MM.1S (cell line): Measurements from ENCODE around the gene TPM4.

Experiments used
- EZH2 ChIP-seq: fragments of 300-600 bp; sonication (generic); optimal IDR thresholded peaks from 2 replicates; pipeline ENCODE3; 2017; ENCODE audit warnings: low read depth, mild to moderate bottlenecking, antibody characterized with exemption, low read length, mixed read lengths
- TF ChIP-seq, protein P1 (sequence below): fragments of 300-600 bp; sonication (generic); IDR thresholded peaks from 2 replicates; pipeline ENCODE4 v1.5.1; 2016; ENCODE audit warnings: antibody characterized with exemption, low read length, mixed read lengths

DNA sequence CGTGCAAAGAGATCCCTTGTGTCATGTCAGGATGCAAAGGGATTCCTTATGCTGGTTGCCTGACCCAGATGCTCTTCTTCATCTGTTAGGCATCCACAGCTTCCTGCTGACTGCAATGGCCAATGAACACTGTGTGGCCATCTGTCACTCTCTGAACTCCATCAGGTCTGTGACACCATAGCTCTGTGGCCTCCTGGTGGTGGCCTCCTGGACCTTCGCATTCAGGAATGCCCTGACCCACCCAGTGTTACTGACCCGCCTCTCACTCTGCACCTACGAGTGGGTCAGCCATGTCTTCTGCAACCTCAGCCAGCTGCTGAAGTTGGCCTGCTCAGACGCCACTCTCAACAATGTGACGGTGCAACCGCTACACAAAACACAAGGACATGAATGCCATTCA is 23.9 kb upstream of the TPM4 start:
- TF ChIP-seq, protein P1, sequence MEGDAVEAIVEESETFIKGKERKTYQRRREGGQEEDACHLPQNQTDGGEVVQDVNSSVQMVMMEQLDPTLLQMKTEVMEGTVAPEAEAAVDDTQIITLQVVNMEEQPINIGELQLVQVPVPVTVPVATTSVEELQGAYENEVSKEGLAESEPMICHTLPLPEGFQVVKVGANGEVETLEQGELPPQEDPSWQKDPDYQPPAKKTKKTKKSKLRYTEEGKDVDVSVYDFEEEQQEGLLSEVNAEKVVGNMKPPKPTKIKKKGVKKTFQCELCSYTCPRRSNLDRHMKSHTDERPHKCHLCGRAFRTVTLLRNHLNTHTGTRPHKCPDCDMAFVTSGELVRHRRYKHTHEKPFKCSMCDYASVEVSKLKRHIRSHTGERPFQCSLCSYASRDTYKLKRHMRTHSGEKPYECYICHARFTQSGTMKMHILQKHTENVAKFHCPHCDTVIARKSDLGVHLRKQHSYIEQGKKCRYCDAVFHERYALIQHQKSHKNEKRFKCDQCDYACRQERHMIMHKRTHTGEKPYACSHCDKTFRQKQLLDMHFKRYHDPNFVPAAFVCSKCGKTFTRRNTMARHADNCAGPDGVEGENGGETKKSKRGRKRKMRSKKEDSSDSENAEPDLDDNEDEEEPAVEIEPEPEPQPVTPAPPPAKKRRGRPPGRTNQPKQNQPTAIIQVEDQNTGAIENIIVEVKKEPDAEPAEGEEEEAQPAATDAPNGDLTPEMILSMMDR = no peak
- TF ChIP-seq EZH2 = no peak
